GM23248 (cell line): Measurements from ENCODE around the gene GDPD4.

Experiments used
- EZH2 ChIP-seq: fragments of 200-600 bp; sonication (generic); IDR thresholded peaks from 2 replicates; pipeline ENCODE4 v1.6.1; 2018; ENCODE audit warnings: antibody characterized with exemption, mild to moderate bottlenecking; ENCODE audit not compliant: insufficient read depth, poor library complexity, severe bottlenecking
- EZH2phosphoT487 ChIP-seq: fragments of 200-600 bp; sonication (generic); IDR thresholded peaks from 2 replicates; pipeline ENCODE4 v1.6.1; 2018; ENCODE audit warnings: antibody characterized with exemption, moderate library complexity, mild to moderate bottlenecking, low read depth; ENCODE audit not compliant: insufficient read depth

- no peak for TF ChIP-seq EZH2
- TF ChIP-seq EZH2phosphoT487 = no peak
Measured at GRCh38 chr11:77346906-77347603, 45.6 kb upstream of the GDPD4 start.
